HCT116 (cell line): ENCODE results near the gene PTGIS. TPM values are rescaled to one million over a fixed set of nuclear protein-coding genes. Genes with fewer than 3 reads are reported as not detected.

ENCODE experiments used
- ATAC-seq: fragments of 200-7000 bp; cut with Tn5 transposase; 2 replicates; pipeline ENCODE4 v1.9.1; 2020; ENCODE audit warnings: mild to moderate bottlenecking, moderate library complexity
- BruUV-seq: library from RNA; stranded (reverse); fragments of 400-500 nt; replicated peaks from 2 replicates; lab custom pipeline; 2021; lab: Mats Ljungman, UMichigan
- CTCF ChIA-PET: fragments of 300-600 bp; sonication (Branson Sonifier 250); formaldehyde crosslinking; loops from one replicate; lab custom pipeline; 2021; ENCODE audit warnings: antibody characterized with exemption; lab: Charles Lee
- POLR2A ChIA-PET: fragments of 300-600, 350-600 bp; sonication (Branson Sonifier 250); formaldehyde crosslinking; loops from one replicate; lab custom pipeline; 2021; ENCODE audit warnings: antibody characterized with exemption; lab: Charles Lee
- RAD21 ChIA-PET, 2 experiments: fragments of 300-600 bp; sonication (Branson Sonifier 250); formaldehyde crosslinking; loops; one replicate each; lab custom pipeline; 2023; ENCODE audit warnings: low total read pairs in 2 of 2; ENCODE audit not compliant: uncharacterized antibody in 2 of 2, unreplicated experiment in 2 of 2, low non-redundant PET in 1 of 2; lab: Charles Lee
- DNase-seq: peaks from one replicate; pipeline ENCODE4 v3.0.0-alpha.2; 2010; ENCODE audit warnings: low read depth, low spot score
- H2AFZ ChIP-seq: fragments of 200-600 bp; shearing (Covaris generic), sonication (generic); 2 replicates; pipeline ENCODE4 v1.6.1; 2017; ENCODE audit warnings: low read depth, mixed run types, mixed read lengths, antibody characterized with exemption, low read length; ENCODE audit not compliant: poor library complexity, severe bottlenecking
- H3K27ac ChIP-seq: 2 replicates; pipeline ENCODE4 v1.5.1; 2012; ENCODE audit warnings: low read depth, low read length
- H3K27me3 ChIP-seq: fragments of 200-600 bp; sonication (generic); 2 replicates; pipeline ENCODE4 v1.6.1; 2016; ENCODE audit warnings: mixed run types, low read length, mixed read lengths; ENCODE audit not compliant: insufficient read depth
- H3K36me3 ChIP-seq, 2 experiments: fragments of 200-500 bp in 1 of 2; fragments of 200-600 bp in 1 of 2; sonication (Bioruptor generic) in 1 of 2; sonication (generic) in 1 of 2; 2 replicates each; pipeline versions ENCODE4 v1.5.1 to v1.6.1; 2014 to 2016; ENCODE audit warnings: low read length in 2 of 2, inconsistent platforms in 1 of 2, mixed read lengths in 1 of 2, mixed run types in 1 of 2; ENCODE audit not compliant: insufficient read depth in 2 of 2, control insufficient read depth in 1 of 2
- H3K4me1 ChIP-seq, 2 experiments: fragments of 200-600 bp in 1 of 2; sonication (generic) in 1 of 2; 2 replicates each; pipeline versions ENCODE4 v1.5.1 to v1.6.1; 2012 to 2017; ENCODE audit warnings: low read length in 2 of 2, inconsistent platforms in 1 of 2, mild to moderate bottlenecking in 1 of 2, mixed read lengths in 1 of 2, mixed run types in 1 of 2, moderate library complexity in 1 of 2; ENCODE audit not compliant: insufficient read depth in 2 of 2, control insufficient read depth in 1 of 2
- H3K4me2 ChIP-seq: fragments of 200-600 bp; sonication (generic); 2 replicates; pipeline ENCODE4 v1.6.1; 2017; ENCODE audit warnings: mixed run types, low read length, mixed read lengths
- H3K4me3 ChIP-seq, 2 experiments: fragments of 200-600 bp in 1 of 2; sonication (generic) in 1 of 2; replicated peaks in 1 of 2; 2 replicates each; pipeline ENCODE4 v1.5.1; 2011 to 2016; ENCODE audit warnings: low read length in 2 of 2, control low read depth in 1 of 2, low read depth in 1 of 2, mild to moderate bottlenecking in 1 of 2, mixed read lengths in 1 of 2, mixed run types in 1 of 2
- H3K79me2 ChIP-seq: fragments of 200-600 bp; sonication (generic); 2 replicates; pipeline ENCODE4 v1.6.1; 2017; ENCODE audit warnings: mild to moderate bottlenecking, mixed run types, low read length, moderate library complexity, mixed read lengths; ENCODE audit not compliant: insufficient read depth
- H3K9ac ChIP-seq: fragments of 200-600 bp; sonication (generic); 2 replicates; pipeline ENCODE4 v1.6.1; 2016; ENCODE audit warnings: low read length, mixed read lengths
- H3K9me2 ChIP-seq: fragments of 200-600 bp; sonication (generic), shearing (Covaris generic); 2 replicates; pipeline ENCODE4 v1.6.1; 2017; ENCODE audit warnings: mixed run types, mild to moderate bottlenecking, moderate library complexity; ENCODE audit not compliant: insufficient read depth
- H3K9me3 ChIP-seq, 2 experiments: fragments of 200-500 bp in 1 of 2; fragments of 200-600 bp in 1 of 2; sonication (Bioruptor generic) in 1 of 2; sonication (generic) in 1 of 2; 2 replicates each; pipeline ENCODE4 v1.6.1; 2014 to 2017; ENCODE audit warnings: low read length in 2 of 2, mixed read lengths in 2 of 2, inconsistent platforms in 1 of 2, low read depth in 1 of 2, mild to moderate bottlenecking in 1 of 2, mixed run types in 1 of 2, moderate library complexity in 1 of 2; ENCODE audit not compliant: control insufficient read depth in 1 of 2, insufficient read depth in 1 of 2
- H4K20me1 ChIP-seq: fragments of 200-600 bp; sonication (generic), shearing (Covaris generic); 2 replicates; pipeline ENCODE4 v1.6.1; 2017; ENCODE audit warnings: mixed run types, mild to moderate bottlenecking, moderate library complexity; ENCODE audit not compliant: insufficient read depth
- CTCF ChIP-seq, 3 experiments: fragments of 200-600 bp in 1 of 3; sonication (generic) in 1 of 3; IDR thresholded peaks in 2 of 3; conservative IDR thresholded peaks in 1 of 3; 2 replicates each; pipeline ENCODE4 v1.5.1; 2012 to 2017; ENCODE audit warnings: low read depth in 2 of 3, low read length in 2 of 3, antibody characterized with exemption in 1 of 3, borderline replicate concordance in 1 of 3, control low read depth in 1 of 3, mild to moderate bottlenecking in 1 of 3, mixed read lengths in 1 of 3, mixed run types in 1 of 3, moderate library complexity in 1 of 3; ENCODE audit not compliant: insufficient read depth in 1 of 3
- EGR1 ChIP-seq: IDR thresholded peaks from 2 replicates; pipeline ENCODE4 v1.6.1; 2012; ENCODE audit warnings: low read depth
- EZH2phosphoT487 ChIP-seq: fragments of 200-600 bp; IDR thresholded peaks from 2 replicates; pipeline ENCODE4 v1.6.1; 2018; ENCODE audit warnings: antibody characterized with exemption, borderline replicate concordance
- JUND ChIP-seq: IDR thresholded peaks from 2 replicates; pipeline ENCODE4 v1.6.1; 2012
- ZBTB33 ChIP-seq: IDR thresholded peaks from 2 replicates; pipeline ENCODE4 v1.6.1; 2011; ENCODE audit warnings: mild to moderate bottlenecking, low read length, moderate library complexity; ENCODE audit not compliant: insufficient replicate concordance; ENCODE audit errors: extremely low read depth
- ZFX ChIP-seq: fragments of 450-650 bp; IDR thresholded peaks from 2 replicates; pipeline ENCODE4 v1.6.1; 2017
- intact Hi-C: fragments of 100-400 bp; cut with micrococcal nuclease; formaldehyde crosslinking; loops from 2 replicates; pipeline ENCODE4 v1.10.0; 2022
- total RNA-seq: library from RNA; stranded (reverse); gene quantifications from one replicate; pipeline ENCODE4 v1.2.1, GENCODE V29; 2021; ENCODE audit not compliant: unreplicated experiment

The PTGIS gene
- total RNA-seq, 1 experiment from 2014 or later = 0.25 TPM

GRCh38 chr20:49505518-49505917, 62.4 kb downstream of the PTGIS start:
- intact Hi-C loops = no loop called here
- Histone ChIP-seq H4K20me1 (no peaks in the 10 kb centered on the region), H3K79me2 (no peaks in the 10 kb centered on the region), H3K27ac (no peak overlapping the region), H3K4me3 (no peak overlapping the region), H3K4me2 (no peak overlapping the region), H3K4me1 (peaks cover 0 to 9% of the 10 kb centered on the region in 2 experiments; a peak in 1 of 4 replicates), H3K9ac (no peak overlapping the region), H2AFZ (no peak overlapping the region), H3K9me2 (no peaks in the 10 kb centered on the region), H3K9me3 (no peaks in the 10 kb centered on the region), H3K36me3 (no peaks in the 10 kb centered on the region), H3K27me3 (peaks cover 8% of the 10 kb centered on the region; the same call in 1 of the 2 replicates)
- TF ChIP-seq CTCF (IDR thresholded peaks at IDR 0.05 in 2 of 3, conservative IDR thresholded peaks at IDR 0.05 in 1 of 3; ENCODE audit: borderline replicate concordance in 1 of 3, insufficient read depth in 1 of 3, low read depth in 2 of 3, low read length in 2 of 3) (no peak), JUND (no peak), ZBTB33 (no peak), EGR1 (no peak), ZFX (no peak), EZH2phosphoT487 (no peak)
- ChIA-PET RAD21 (no interaction called here), CTCF (interaction anchor here (1.0 to 1.7 kb wide), 3 partner anchors 8 to 21 kb away, joined by 3 to 6 read pairs (median 4); no protein-coding TSS in a partner anchor), POLR2A (no interaction called here)
- no TSS peak for BruUV-seq
- ATAC-seq = no peak
- DNase-seq = no peak
